Panc1 (cell line): Measurements from ENCODE around the gene IL17D.

Source experiments
- POLR2AphosphoS5 ChIP-seq: IDR thresholded peaks from 2 replicates; pipeline ENCODE4 v1.6.1; 2012; ENCODE audit warnings: mild to moderate bottlenecking, low read depth, low read length, moderate library complexity
- SIN3A ChIP-seq: IDR thresholded peaks from 2 replicates; pipeline ENCODE4 v1.6.1; 2012; ENCODE audit warnings: low read depth, mild to moderate bottlenecking, low read length, moderate library complexity, borderline replicate concordance; ENCODE audit not compliant: insufficient read depth
- TF ChIP-seq, protein P1 (sequence below): fragments of 450-650 bp; IDR thresholded peaks from 2 replicates; pipeline ENCODE4 v1.5.1; 2017; ENCODE audit warnings: mild to moderate bottlenecking
- TF ChIP-seq, protein P2 (sequence below), 2 experiments: IDR thresholded peaks; 2 replicates each; pipeline ENCODE4 v1.6.1; 2011 to 2012; ENCODE audit warnings: low read depth in 2 of 2, control low read depth in 1 of 2, low read length in 1 of 2, mild to moderate bottlenecking in 1 of 2, moderate library complexity in 1 of 2; ENCODE audit not compliant: insufficient read depth in 1 of 2

DNA sequence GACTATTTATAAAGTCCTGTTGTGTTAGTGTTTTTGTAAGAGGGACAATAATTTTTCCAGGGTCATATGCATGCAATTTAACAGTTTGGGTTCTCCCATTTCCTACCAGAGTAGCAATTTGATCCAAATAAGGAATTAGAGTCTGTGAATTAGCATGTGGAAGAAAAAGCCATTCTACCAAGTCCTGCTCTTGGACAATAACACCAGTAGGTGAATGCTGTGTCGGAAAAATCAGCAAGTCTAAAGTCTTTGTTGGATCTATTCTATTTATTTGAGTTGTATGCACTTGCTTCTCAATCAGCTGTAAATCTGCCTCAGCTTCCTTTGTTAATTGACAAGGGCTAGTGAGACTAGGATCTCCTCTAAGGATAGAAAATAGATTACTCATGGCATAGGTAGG lies 21.4 kb upstream of the IL17D start:
- TF ChIP-seq, protein P1, sequence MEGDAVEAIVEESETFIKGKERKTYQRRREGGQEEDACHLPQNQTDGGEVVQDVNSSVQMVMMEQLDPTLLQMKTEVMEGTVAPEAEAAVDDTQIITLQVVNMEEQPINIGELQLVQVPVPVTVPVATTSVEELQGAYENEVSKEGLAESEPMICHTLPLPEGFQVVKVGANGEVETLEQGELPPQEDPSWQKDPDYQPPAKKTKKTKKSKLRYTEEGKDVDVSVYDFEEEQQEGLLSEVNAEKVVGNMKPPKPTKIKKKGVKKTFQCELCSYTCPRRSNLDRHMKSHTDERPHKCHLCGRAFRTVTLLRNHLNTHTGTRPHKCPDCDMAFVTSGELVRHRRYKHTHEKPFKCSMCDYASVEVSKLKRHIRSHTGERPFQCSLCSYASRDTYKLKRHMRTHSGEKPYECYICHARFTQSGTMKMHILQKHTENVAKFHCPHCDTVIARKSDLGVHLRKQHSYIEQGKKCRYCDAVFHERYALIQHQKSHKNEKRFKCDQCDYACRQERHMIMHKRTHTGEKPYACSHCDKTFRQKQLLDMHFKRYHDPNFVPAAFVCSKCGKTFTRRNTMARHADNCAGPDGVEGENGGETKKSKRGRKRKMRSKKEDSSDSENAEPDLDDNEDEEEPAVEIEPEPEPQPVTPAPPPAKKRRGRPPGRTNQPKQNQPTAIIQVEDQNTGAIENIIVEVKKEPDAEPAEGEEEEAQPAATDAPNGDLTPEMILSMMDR: no peak
- TF ChIP-seq SIN3A (no peak), POLR2AphosphoS5 (no peak)
- TF ChIP-seq, protein P2, sequence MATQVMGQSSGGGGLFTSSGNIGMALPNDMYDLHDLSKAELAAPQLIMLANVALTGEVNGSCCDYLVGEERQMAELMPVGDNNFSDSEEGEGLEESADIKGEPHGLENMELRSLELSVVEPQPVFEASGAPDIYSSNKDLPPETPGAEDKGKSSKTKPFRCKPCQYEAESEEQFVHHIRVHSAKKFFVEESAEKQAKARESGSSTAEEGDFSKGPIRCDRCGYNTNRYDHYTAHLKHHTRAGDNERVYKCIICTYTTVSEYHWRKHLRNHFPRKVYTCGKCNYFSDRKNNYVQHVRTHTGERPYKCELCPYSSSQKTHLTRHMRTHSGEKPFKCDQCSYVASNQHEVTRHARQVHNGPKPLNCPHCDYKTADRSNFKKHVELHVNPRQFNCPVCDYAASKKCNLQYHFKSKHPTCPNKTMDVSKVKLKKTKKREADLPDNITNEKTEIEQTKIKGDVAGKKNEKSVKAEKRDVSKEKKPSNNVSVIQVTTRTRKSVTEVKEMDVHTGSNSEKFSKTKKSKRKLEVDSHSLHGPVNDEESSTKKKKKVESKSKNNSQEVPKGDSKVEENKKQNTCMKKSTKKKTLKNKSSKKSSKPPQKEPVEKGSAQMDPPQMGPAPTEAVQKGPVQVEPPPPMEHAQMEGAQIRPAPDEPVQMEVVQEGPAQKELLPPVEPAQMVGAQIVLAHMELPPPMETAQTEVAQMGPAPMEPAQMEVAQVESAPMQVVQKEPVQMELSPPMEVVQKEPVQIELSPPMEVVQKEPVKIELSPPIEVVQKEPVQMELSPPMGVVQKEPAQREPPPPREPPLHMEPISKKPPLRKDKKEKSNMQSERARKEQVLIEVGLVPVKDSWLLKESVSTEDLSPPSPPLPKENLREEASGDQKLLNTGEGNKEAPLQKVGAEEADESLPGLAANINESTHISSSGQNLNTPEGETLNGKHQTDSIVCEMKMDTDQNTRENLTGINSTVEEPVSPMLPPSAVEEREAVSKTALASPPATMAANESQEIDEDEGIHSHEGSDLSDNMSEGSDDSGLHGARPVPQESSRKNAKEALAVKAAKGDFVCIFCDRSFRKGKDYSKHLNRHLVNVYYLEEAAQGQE (IDR thresholded peaks at IDR 0.05; ENCODE audit: insufficient read depth in 1 of 2, low read depth in 2 of 2, low read length in 1 of 2): no peak
